ENCODE measurements around the gene EXOSC9. TPM values are rescaled to one million over a fixed set of nuclear protein-coding genes. Genes with fewer than 3 reads are reported as not detected.

EXOSC9 gene
- polyA plus RNA-seq, 1 donor from 2014 or later = 30.5 TPM

GRCh38 chr4:121824171-121824527 lies 23.0 kb downstream of the EXOSC9 start:
- peak overlapping the region; percentile 74 to 96 (median 91) for H3K27ac Mint-ChIP-seq
- no peaks in the 10 kb centered on the region for H3K9me3 Mint-ChIP-seq

DNA sequence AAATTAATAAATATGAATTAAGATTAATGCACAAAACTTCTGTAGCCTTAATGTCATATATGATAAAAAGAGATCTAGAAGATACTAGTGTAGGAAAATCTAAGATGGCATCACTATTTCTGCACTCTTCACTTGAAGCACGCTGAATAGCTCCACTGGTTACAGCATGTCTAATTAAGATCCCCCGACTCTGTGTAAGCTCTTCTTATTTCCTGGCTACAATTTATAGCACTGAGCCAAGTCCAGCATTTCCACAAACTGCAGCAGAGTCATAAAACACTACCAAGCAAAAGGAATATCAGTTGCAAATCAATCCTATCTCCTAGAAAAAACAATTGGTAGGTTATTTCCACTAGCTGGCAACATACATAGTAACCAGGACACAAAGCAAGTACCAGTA lies 23.8 kb downstream of the EXOSC9 start:
- peaks cover 2 to 12% (median 10%) of the 10 kb centered on the region in 3 donors for H3K4me1 Mint-ChIP-seq
- no peaks in the 10 kb centered on the region for H3K27me3 Mint-ChIP-seq
- no peaks in the 10 kb centered on the region for H3K36me3 Mint-ChIP-seq
- peak overlapping the region in 1 of 4 donors; percentile 33 for H3K4me3 Mint-ChIP-seq
- H3K9me3 Mint-ChIP-seq = no peaks in the 10 kb centered on the region
- no peak overlapping the region for H3K27ac Mint-ChIP-seq

More at GRCh38 chr4:121824171-121824527, 23.0 kb downstream of the EXOSC9 start:
- H3K4me3 Mint-ChIP-seq = peak overlapping the region; percentile 85 to 93 (median 92)
- no peaks in the 10 kb centered on the region for H3K27me3 Mint-ChIP-seq
- peaks cover 2 to 15% (median 10%) of the 10 kb centered on the region in 3 donors for H3K4me1 Mint-ChIP-seq
- H3K36me3 Mint-ChIP-seq = no peaks in the 10 kb centered on the region

- Mint-ChIP-seq H3K9me3 (no peaks in the 10 kb centered on the region), H3K36me3 (no peaks in the 10 kb centered on the region), H3K4me3 (no peak overlapping the region), H3K27me3 (no peaks in the 10 kb centered on the region), H3K27ac (no peak overlapping the region), H3K4me1 (peaks cover 2 to 10% (median 5%) of the 10 kb centered on the region in 3 donors)
Observed at GRCh38 chr4:121827853-121828252, 26.7 kb downstream of the EXOSC9 start.

GRCh38 chr4:121829511-121829910 lies 28.4 kb downstream of the EXOSC9 start:
- Mint-ChIP-seq H3K27ac (no peak overlapping the region), H3K36me3 (no peaks in the 10 kb centered on the region), H3K9me3 (no peaks in the 10 kb centered on the region), H3K4me3 (no peak overlapping the region), H3K4me1 (peaks cover 0 to 1% (median 0%) of the 10 kb centered on the region in 3 donors), H3K27me3 (no peaks in the 10 kb centered on the region)

DNA sequence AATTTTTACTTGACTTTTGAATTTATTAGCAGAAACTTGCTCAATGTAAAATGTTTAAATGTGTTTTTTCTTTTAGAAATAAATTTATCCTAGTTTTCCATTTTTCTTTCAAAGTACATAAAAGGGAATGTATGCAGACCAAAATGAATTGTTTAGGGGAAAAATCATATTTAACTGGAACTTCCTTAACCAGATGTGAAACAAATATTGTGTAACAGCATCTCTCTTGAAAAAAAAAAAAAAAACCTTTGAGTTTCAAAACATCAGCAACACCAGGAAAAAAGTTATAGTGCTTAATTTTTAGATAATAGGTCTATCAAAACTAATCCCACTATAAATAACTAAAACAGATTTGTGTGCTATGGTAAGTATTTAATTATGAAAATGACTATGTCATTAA lies 37.0 kb downstream of the EXOSC9 start:
- peaks cover 14% of the 10 kb centered on the region for H3K36me3 Mint-ChIP-seq
- no peak overlapping the region for H3K27ac Mint-ChIP-seq
- no peak overlapping the region for H3K4me3 Mint-ChIP-seq
- no peaks in the 10 kb centered on the region for H3K9me3 Mint-ChIP-seq
- no peaks in the 10 kb centered on the region for H3K4me1 Mint-ChIP-seq
- H3K27me3 Mint-ChIP-seq = no peaks in the 10 kb centered on the region

DNA sequence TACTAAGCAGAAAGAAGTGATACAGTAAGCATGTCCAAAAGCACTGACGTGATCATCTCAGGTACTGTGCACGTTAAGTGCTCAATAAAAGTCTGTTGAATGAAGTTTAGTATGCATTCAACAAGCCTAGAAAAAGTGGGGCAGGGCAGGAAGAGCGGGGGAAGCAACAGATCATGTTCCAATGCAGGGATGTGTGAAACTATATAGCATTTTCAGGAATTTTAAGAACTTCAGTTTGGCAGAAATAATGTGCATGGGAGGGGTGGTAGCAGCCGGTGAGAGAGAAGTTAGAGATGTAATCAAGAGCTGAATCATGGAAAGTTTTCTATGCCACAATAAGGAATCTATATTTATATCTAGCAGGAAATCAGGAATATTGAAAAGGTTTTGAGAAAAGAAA lies 41.7 kb downstream of the EXOSC9 start:
- H3K27ac Mint-ChIP-seq = peak overlapping the region in 1 of 3 donors; percentile 4
- peaks cover 16% of the 10 kb centered on the region for H3K36me3 Mint-ChIP-seq
- no peaks in the 10 kb centered on the region for H3K4me1 Mint-ChIP-seq
- H3K27me3 Mint-ChIP-seq = no peaks in the 10 kb centered on the region
- H3K4me3 Mint-ChIP-seq = peak overlapping the region in 1 of 4 donors; percentile 23
- no peaks in the 10 kb centered on the region for H3K9me3 Mint-ChIP-seq

- no peak overlapping the region for H3K27ac Mint-ChIP-seq
- no peaks in the 10 kb centered on the region for H3K4me1 Mint-ChIP-seq
- no peak overlapping the region for H3K4me3 Mint-ChIP-seq
- H3K9me3 Mint-ChIP-seq = no peaks in the 10 kb centered on the region
- H3K27me3 Mint-ChIP-seq = no peaks in the 10 kb centered on the region
- peaks cover 10% of the 10 kb centered on the region for H3K36me3 Mint-ChIP-seq
Observed at GRCh38 chr4:121846662-121847061, 45.5 kb downstream of the EXOSC9 start.

DNA sequence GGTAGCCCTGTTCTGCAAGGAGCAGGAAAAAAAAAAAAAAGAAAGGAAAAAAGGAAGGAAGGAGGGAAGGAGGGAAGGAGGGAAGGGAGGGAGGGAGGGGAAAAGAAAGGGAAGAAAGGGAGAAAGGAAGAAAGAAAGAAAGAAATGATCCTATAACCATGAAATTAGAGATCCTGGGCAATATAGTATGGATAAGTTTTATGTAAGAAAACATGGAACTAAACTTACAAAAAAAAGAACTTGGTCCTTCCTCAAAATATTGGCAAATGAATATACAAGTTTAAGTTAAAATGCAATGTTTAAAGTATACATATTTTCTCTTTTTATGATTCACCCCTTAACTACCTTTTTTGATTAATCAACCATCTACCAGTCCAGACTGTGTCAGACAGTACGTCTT lies 50.2 kb downstream of the EXOSC9 start:
- no peaks in the 10 kb centered on the region for H3K27me3 Mint-ChIP-seq
- H3K27ac Mint-ChIP-seq = no peak overlapping the region
- H3K4me1 Mint-ChIP-seq = no peaks in the 10 kb centered on the region
- no peaks in the 10 kb centered on the region for H3K9me3 Mint-ChIP-seq
- peaks cover 12% of the 10 kb centered on the region for H3K36me3 Mint-ChIP-seq
- no peak overlapping the region for H3K4me3 Mint-ChIP-seq

DNA sequence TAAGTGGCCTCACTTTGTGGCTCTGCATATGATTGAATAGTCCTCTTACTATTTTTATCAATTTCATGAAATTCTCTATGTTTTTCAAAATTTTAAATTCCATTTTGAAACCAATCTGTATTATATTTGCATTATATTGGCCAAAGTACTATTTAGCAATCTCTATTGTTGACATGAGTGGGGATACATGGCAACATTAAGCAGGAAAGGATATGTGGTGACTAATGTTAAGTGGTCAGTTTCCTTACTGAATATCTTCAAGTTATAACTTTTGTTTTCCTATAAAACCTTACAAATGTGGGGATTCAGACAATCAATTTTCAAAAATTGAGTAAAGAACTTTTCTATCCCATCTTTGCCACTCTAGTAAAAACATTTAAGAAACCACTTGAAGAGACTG lies 59.0 kb downstream of the EXOSC9 start:
- Mint-ChIP-seq H3K4me1 (no peaks in the 10 kb centered on the region), H3K27ac (no peak overlapping the region), H3K27me3 (no peaks in the 10 kb centered on the region), H3K9me3 (no peaks in the 10 kb centered on the region), H3K36me3 (peaks cover 7% of the 10 kb centered on the region), H3K4me3 (no peak overlapping the region)

- H3K27me3 Mint-ChIP-seq = no peaks in the 10 kb centered on the region
- H3K4me3 Mint-ChIP-seq = no peak overlapping the region
- no peak overlapping the region for H3K27ac Mint-ChIP-seq
- H3K36me3 Mint-ChIP-seq = peaks cover 8% of the 10 kb centered on the region
- no peaks in the 10 kb centered on the region for H3K9me3 Mint-ChIP-seq
- H3K4me1 Mint-ChIP-seq = no peaks in the 10 kb centered on the region
Observed at GRCh38 chr4:121861426-121861825, 60.3 kb downstream of the EXOSC9 start.

DNA sequence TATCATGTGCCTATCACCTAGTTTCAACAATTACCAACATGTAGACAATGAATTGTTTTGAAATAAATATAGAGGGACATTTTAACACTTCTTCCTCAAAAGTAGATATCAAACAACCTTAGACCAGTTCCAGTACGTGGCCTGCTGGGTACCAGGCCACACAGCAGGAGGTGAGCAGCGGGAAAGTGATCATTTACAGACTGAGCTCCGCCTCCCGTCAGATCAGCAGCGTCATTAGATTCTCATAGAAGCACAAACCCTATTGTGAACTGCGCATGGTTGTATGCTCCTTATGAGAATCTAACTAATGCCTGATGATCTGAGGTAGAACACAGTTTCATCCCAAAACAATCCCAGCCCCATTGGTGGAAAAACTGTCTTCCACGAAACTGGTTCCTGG lies 62.7 kb downstream of the EXOSC9 start:
- Mint-ChIP-seq H3K4me3 (no peak overlapping the region), H3K9me3 (no peaks in the 10 kb centered on the region), H3K4me1 (peaks cover 2% of the 10 kb centered on the region in 3 donors), H3K36me3 (peaks cover 6% of the 10 kb centered on the region), H3K27me3 (no peaks in the 10 kb centered on the region), H3K27ac (no peak overlapping the region)

Other genes starting within 250 kb of the EXOSC9 start
- gene ANXA5, start 104.3 kb upstream of the EXOSC9 start, polyA plus RNA-seq = 170 TPM
- not detected for gene SMIM43, start 36.2 kb upstream of the EXOSC9 start, polyA plus RNA-seq
- gene CCNA2, start 22.6 kb downstream of the EXOSC9 start, polyA plus RNA-seq = 0.24 TPM
- 4.3 TPM for gene BBS7, start 69.2 kb downstream of the EXOSC9 start, polyA plus RNA-seq
- gene TRPC3, start 150.7 kb downstream of the EXOSC9 start, polyA plus RNA-seq = not detected